Naive B cell (primary cell): ENCODE data around the gene ATP9A. TPM values are rescaled to one million over a fixed set of nuclear protein-coding genes. Genes with fewer than 3 reads are reported as not detected.
"Not testable (repeated sequence)": the region's sequence is repeated elsewhere in the genome, so short reads cannot be mapped to it uniquely, and the experiment has no call there.

Experiments
- ATAC-seq, 2 donors: fragments of 150-1000 bp; cut with Tn5 transposase; 2 replicates each; pipeline ENCODE4 v1.10.0; 2021; ENCODE audit warnings: low read depth in 2 of 2, mild to moderate bottlenecking in 2 of 2, moderate library complexity in 2 of 2
- DNase-seq: peaks from one replicate; pipeline ENCODE4 v3.0.0; 2022
- H3K27ac Mint-ChIP-seq, 6 donors: one replicate each; pipeline ENCODE4 v1.8.0; 2020 to 2022; ENCODE audit warnings: mild to moderate bottlenecking in 6 of 6, mixed read lengths in 6 of 6, moderate library complexity in 5 of 6, inconsistent platforms in 2 of 6
- H3K27me3 Mint-ChIP-seq, 3 donors: one replicate each; pipeline ENCODE4 v1.8.0; 2021 to 2022; ENCODE audit warnings: mixed read lengths in 3 of 3, mild to moderate bottlenecking in 1 of 3
- H3K36me3 Mint-ChIP-seq, 2 donors: one replicate each; pipeline ENCODE4 v1.8.0; 2020 to 2022; ENCODE audit warnings: mixed read lengths in 2 of 2, inconsistent platforms in 1 of 2, mild to moderate bottlenecking in 1 of 2
- H3K4me1 Mint-ChIP-seq, 3 donors: one replicate each; pipeline ENCODE4 v1.8.0; 2020 to 2022; ENCODE audit warnings: mixed read lengths in 3 of 3, inconsistent platforms in 1 of 3, mild to moderate bottlenecking in 1 of 3, moderate library complexity in 1 of 3
- H3K4me3 Mint-ChIP-seq, 8 donors: one replicate each; pipeline ENCODE4 v1.8.0; 2020 to 2022; ENCODE audit warnings: mild to moderate bottlenecking in 8 of 8, mixed read lengths in 8 of 8, moderate library complexity in 8 of 8, inconsistent platforms in 2 of 8
- H3K9me3 Mint-ChIP-seq, 7 donors: one replicate each; pipeline ENCODE4 v1.8.0; 2020 to 2022; ENCODE audit warnings: mixed read lengths in 7 of 7, mild to moderate bottlenecking in 5 of 7, inconsistent platforms in 2 of 7, moderate library complexity in 1 of 7
- polyA plus RNA-seq, 6 donors: library from polyadenylated mRNA; unstranded; fragments of 300-500 nt; fragmentation: Illumina TruSeq; gene quantifications; one replicate each; pipeline ENCODE4 v1.2.3, GENCODE V29; 2021; ENCODE audit warnings: low read depth in 6 of 6

Gene ATP9A
- polyA plus RNA-seq, 6 donors from 2014 or later: 0.07 to 0.13 (median 0.10) TPM; not detected in 3

DNA sequence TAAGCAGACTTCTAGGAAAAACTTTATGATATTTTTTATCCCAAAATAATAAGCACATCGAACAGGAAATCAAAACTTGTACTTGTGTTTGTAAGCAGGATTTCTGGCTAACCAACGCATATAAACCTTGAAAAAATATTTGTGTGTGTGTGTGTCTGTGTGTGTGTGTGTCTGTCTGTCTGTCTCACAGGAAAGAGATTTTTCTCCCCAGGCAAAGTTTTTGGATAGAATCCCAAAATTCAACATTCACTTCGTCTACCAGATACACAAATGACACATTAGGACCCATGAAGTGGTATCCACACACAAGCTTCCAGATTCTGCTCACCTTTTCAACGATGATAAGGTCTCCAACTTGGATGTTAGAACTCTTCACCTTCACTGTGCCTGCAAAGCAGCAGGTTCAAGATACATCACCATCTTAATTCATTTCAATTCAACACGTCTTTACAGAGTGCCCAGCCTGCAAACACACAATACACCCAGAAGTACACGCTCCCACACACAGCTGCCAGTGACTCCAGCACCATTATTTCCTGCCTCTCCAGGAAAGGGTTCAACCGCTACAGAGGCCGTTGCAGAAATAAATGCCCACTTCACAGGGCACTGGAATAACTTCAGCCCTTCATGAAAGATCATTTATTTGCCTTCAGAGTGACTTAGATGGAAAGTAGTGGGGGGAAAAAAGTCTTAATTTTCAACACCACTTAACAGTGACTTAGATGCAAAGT lies 70.9 kb downstream of the ATP9A start:
- peaks cover 4 to 13% (median 11%) of the 10 kb centered on the region in 3 donors for H3K4me1 Mint-ChIP-seq
- H3K4me3 Mint-ChIP-seq: no peak overlapping the region
- no peak overlapping the region for H3K27ac Mint-ChIP-seq
- ATAC-seq (no peak), DNase-seq (no peak)
- H3K36me3 Mint-ChIP-seq: no peaks in the 10 kb centered on the region
- peaks cover 18 to 29% (median 27%) of the 10 kb centered on the region in 3 donors for H3K27me3 Mint-ChIP-seq
- H3K9me3 Mint-ChIP-seq: no peaks in the 10 kb centered on the region

- Mint-ChIP-seq H3K36me3 (no peaks in the 10 kb centered on the region), H3K27ac (peak overlapping the region in 3 of 6 donors; percentile 7 to 75 (median 47)), H3K27me3 (peaks cover 21 to 29% (median 27%) of the 10 kb centered on the region in 3 donors), H3K4me3 (no peak overlapping the region), H3K4me1 (peaks cover 4 to 13% (median 11%) of the 10 kb centered on the region in 3 donors), H3K9me3 (no peaks in the 10 kb centered on the region)
- ATAC-seq (no peak), DNase-seq (no peak)
These were observed 71.7 kb downstream of the ATP9A start for GRCh38 chr20:51696304-51697071.

DNA sequence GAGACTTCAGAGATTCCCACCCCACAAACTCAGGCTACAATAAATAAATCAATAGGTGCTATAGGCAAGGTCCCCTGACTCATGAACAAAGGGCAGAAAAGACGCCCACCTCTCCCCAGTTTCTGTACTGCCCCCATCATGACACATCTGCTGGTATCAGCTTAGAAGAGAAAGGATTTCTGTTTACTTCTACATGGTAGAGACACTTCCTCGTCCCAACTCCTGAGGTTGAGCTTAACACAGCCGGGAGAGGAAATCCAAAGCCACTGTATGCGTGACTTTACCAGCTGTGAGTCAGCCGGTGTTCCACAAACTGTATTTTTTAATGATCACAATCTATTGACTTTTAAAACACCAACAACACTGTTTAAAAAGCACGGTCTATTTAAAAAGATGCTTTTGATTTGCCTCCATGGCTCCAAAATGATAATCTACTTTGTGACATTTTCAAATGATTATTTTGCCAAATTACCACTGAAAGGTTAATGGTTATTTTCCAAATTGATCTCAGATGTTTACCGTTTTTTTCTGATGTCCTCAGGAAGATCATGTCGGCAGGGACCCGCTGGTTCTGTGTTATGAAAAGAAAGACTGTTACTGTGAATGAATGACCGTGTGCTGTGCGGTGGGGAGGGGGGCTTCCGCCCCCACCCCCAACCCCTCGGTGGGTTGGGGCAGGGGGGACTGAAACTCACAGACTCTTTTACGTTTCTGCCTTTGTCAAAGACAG lies 72.5 kb downstream of the ATP9A start:
- Mint-ChIP-seq H3K4me3 (no peak overlapping the region), H3K9me3 (peaks cover 0 to 1% (median 0%) of the 10 kb centered on the region in 7 donors), H3K27ac (peak overlapping the region in 1 of 6 donors; percentile 47), H3K4me1 (peaks cover 4 to 13% (median 11%) of the 10 kb centered on the region in 3 donors), H3K27me3 (peaks cover 22 to 29% (median 27%) of the 10 kb centered on the region in 3 donors), H3K36me3 (no peaks in the 10 kb centered on the region)
- DNase-seq (no peak), ATAC-seq (no peak)

DNA sequence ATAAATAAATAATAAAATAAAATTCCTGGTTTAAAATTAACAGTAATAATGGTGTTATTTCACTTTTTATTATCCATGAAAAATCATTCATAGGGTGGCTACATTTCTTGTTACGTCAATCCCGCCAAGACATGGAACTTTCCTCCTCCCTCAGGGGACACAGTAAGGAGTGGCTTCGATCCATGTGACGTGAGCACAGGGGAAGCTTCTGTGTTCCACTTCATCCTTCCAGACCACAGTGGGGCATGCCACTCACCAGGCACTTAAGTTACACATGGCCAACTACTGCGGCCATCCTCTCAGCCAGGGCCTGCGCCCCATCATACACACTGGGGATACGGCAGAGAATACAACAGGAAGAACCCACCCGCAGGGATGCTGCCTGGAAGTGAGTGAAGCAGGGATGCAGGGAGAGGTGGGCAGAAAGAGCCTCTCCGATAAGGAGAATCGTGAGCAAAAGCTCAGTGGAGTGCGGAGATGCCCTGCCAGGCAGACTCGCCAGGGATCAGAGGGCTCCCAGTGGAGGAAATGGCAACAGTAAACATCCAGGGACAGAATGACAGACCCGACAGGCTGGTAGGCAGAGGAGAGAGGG lies 75.3 kb downstream of the ATP9A start:
- Mint-ChIP-seq H3K9me3 (peaks cover 0 to 1% (median 0%) of the 10 kb centered on the region in 7 donors), H3K4me3 (no peak overlapping the region), H3K27ac (peak overlapping the region in 1 of 6 donors; percentile 62), H3K4me1 (peaks cover 4 to 13% (median 11%) of the 10 kb centered on the region in 3 donors), H3K36me3 (no peaks in the 10 kb centered on the region), H3K27me3 (peaks cover 18 to 29% (median 22%) of the 10 kb centered on the region in 3 donors)
- no peak for ATAC-seq
- no peak for DNase-seq

DNA sequence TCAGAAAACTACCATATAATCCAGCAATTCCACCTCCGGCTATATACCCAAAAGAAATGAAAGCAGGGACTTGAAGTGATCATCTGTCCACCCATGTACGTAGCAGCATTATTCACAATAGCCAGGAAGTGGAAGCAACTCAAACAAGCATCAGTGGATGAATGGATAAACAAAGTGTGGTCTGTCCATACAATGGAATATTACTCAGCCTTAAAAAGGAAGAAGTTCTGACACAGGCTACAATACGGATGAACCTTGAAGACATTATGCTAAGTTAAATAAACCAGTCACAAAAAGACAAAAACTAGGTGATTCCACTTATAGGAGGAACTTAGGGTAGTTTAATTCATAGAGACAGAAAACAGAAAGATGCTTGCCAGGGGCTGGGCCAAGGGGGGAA lies 76.5 kb downstream of the ATP9A start:
- no peak overlapping the region for H3K27ac Mint-ChIP-seq
- H3K4me1 Mint-ChIP-seq: peaks cover 4 to 14% (median 12%) of the 10 kb centered on the region in 3 donors
- H3K9me3 Mint-ChIP-seq: peaks cover 0 to 1% (median 0%) of the 10 kb centered on the region in 7 donors
- H3K36me3 Mint-ChIP-seq: no peaks in the 10 kb centered on the region
- H3K4me3 Mint-ChIP-seq: no peak overlapping the region
- DNase-seq (no peak), ATAC-seq (no peak)
- peaks cover 18 to 29% (median 22%) of the 10 kb centered on the region in 3 donors for H3K27me3 Mint-ChIP-seq

- DNase-seq (no peak), ATAC-seq (no peak)
- peaks cover 0 to 8% (median 0%) of the 10 kb centered on the region in 3 donors for H3K4me1 Mint-ChIP-seq
- H3K27ac Mint-ChIP-seq: no peak overlapping the region
- no peak overlapping the region for H3K4me3 Mint-ChIP-seq
- H3K9me3 Mint-ChIP-seq: peaks cover 0 to 1% (median 0%) of the 10 kb centered on the region in 7 donors
- peaks cover 6 to 9% (median 9%) of the 10 kb centered on the region in 3 donors for H3K27me3 Mint-ChIP-seq
- no peaks in the 10 kb centered on the region for H3K36me3 Mint-ChIP-seq
These were observed 79.5 kb downstream of the ATP9A start for GRCh38 chr20:51688600-51689244.

GRCh38 chr20:51687630-51688029 lies 80.6 kb downstream of the ATP9A start:
- Mint-ChIP-seq H3K4me1 (peaks cover 0 to 8% (median 0%) of the 10 kb centered on the region in 3 donors), H3K27ac (peak overlapping the region in 1 of 6 donors; percentile 73), H3K36me3 (no peaks in the 10 kb centered on the region), H3K4me3 (no peak overlapping the region), H3K9me3 (peaks cover 0 to 1% (median 0%) of the 10 kb centered on the region in 7 donors), H3K27me3 (peaks cover 0 to 4% (median under 1%) of the 10 kb centered on the region in 3 donors)
- ATAC-seq (no peak), DNase-seq (no peak)

- Mint-ChIP-seq H3K9me3 (peaks cover 0 to 1% (median 0%) of the 10 kb centered on the region in 7 donors), H3K4me3 (no peak overlapping the region), H3K27ac (peak overlapping the region in 3 of 6 donors; percentile 30 to 78 (median 73)), H3K36me3 (no peaks in the 10 kb centered on the region), H3K4me1 (peaks cover 0 to 8% (median 0%) of the 10 kb centered on the region in 3 donors), H3K27me3 (peaks cover 0 to 4% (median 0%) of the 10 kb centered on the region in 3 donors)
- DNase-seq (no peak), ATAC-seq (no peak)
These were observed 81.1 kb downstream of the ATP9A start for GRCh38 chr20:51687108-51687507.

GRCh38 chr20:51685494-51685893 lies 82.7 kb downstream of the ATP9A start:
- not testable (repeated sequence) for H3K4me1 Mint-ChIP-seq, ATAC-seq, H3K4me3 Mint-ChIP-seq, H3K27ac Mint-ChIP-seq, H3K36me3 Mint-ChIP-seq, H3K9me3 Mint-ChIP-seq, DNase-seq
- peaks cover 6 to 14% (median 8%) of the 10 kb centered on the region in 3 donors for H3K27me3 Mint-ChIP-seq

DNA sequence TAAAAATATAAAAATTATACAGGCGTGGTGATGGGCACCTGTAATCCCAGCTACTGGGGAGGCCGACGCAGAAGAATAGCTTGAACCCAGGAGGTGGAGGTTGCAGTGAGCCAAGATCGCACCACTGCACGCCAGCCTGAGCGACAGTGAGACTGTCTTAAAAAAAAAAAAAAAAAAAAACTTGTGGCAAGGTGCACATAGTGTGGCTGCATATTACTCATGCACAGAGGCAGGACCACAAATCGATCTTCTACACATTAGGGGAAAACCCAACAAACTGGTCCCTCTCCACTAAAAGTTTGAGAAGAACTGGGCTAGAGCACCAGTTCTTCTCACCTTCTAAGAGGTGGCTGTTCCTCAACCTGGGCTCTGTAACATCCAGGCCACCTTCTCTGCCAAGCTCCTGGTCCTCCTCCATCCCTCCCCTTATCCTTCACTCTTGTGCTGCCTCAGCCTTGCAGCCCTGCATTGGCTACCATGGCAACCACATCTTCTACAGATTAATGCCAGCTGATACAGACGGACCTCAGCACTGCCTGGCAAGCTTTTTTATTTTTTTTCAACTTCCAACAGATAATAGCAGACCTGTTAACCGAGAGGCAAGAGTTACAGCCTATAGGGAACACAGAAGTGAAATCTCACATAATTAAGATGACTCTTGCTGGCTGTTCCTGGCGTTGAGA lies 88.0 kb downstream of the ATP9A start:
- ATAC-seq (no peak), DNase-seq (no peak)
- Mint-ChIP-seq H3K36me3 (no peaks in the 10 kb centered on the region), H3K27ac (no peak overlapping the region), H3K27me3 (peaks cover 8 to 27% (median 16%) of the 10 kb centered on the region in 3 donors), H3K9me3 (no peaks in the 10 kb centered on the region), H3K4me3 (no peak overlapping the region), H3K4me1 (peaks cover 0 to 1% (median 0%) of the 10 kb centered on the region in 3 donors)

DNA sequence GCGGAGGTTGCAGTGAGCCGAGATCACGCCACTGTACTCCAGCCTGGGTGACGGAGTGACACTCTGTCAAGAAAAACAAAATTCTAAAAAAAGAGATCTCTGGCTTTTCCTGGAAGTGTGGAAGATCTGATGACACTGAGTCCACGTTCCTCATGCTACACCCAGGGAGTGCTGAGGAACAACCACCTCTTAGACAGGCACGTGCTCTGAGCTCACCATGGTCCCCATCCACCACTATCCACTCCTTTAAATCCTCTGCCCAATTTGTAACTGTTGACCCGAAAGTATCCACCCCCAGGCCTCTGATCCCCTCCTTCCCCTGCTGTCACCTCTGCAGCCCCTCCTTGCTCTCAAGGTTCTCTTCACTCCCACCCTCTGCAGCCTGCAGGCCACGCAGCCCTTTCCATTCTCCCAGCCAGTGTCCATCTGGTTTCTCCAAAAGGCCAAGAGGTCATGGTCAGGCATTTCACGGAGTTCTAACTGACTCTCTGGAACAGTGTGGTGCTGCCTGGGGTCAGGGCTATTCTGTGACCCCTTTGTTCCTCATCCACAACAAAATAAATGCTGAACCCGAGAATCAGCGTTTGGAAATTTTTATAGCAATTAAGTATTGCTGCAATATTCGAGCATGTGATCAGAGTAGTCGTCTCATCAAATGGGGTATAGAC lies 88.8 kb downstream of the ATP9A start:
- peaks cover 8 to 27% (median 16%) of the 10 kb centered on the region in 3 donors for H3K27me3 Mint-ChIP-seq
- no peaks in the 10 kb centered on the region for H3K9me3 Mint-ChIP-seq
- DNase-seq: no peak

More for the DNA sequence above, 88.8 kb downstream of the ATP9A start:
- no peaks in the 10 kb centered on the region for H3K36me3 Mint-ChIP-seq
- H3K4me1 Mint-ChIP-seq: no peaks in the 10 kb centered on the region
- no peak overlapping the region for H3K4me3 Mint-ChIP-seq
- ATAC-seq: no peak
- H3K27ac Mint-ChIP-seq: no peak overlapping the region
